Activated CD4-positive, alpha-beta T cell treated with anti-CD3 and anti-CD28 coated beads for 24 hours (primary cell): ENCODE measurements around the gene FHL3.
A peak's percentile ranks its signal among the peaks of the same experiment; 100 is the strongest.

Experiments used
- DNase-seq, 2 donors: peaks; one replicate each; pipeline ENCODE4 v3.0.0-alpha.2; 2020; ENCODE audit warnings: low read depth in 2 of 2

FHL3 gene

GRCh38 chr1:38005195-38006007 lies at the start of gene FHL3:
FHL3 (minus strand) TSS chr1:38005514; CDS start chr1:37999412, 6,102 bp downstream.
- peak in 1 of 2 donors; percentile 37 for DNase-seq

GRCh38 chr1:38053416-38054091 lies 48.2 kb upstream of the FHL3 start:
- no peak for DNase-seq

GRCh38 chr1:38052750-38053415 lies 47.6 kb upstream of the FHL3 start:
- DNase-seq = no peak

GRCh38 chr1:38051079-38051543 lies 45.8 kb upstream of the FHL3 start:
- DNase-seq = no peak

GRCh38 chr1:38050397-38051078 lies 45.2 kb upstream of the FHL3 start:
- no peak for DNase-seq

GRCh38 chr1:38047603-38048141 lies 42.4 kb upstream of the FHL3 start:
- no peak for DNase-seq

GRCh38 chr1:38046884-38047602 lies 41.7 kb upstream of the FHL3 start:
- DNase-seq = peak; percentile 71 to 72

GRCh38 chr1:38046333-38046883 lies 41.1 kb upstream of the FHL3 start, which contains the start of gene POU3F1:
POU3F1 (minus strand) TSS chr1:38046793; CDS start chr1:38046743, 50 bp downstream.
- no peak for DNase-seq

GRCh38 chr1:38045401-38046332 lies 40.4 kb upstream of the FHL3 start:
- DNase-seq = no peak

GRCh38 chr1:38044221-38045215 lies 39.2 kb upstream of the FHL3 start:
- DNase-seq = no peak

GRCh38 chr1:38043036-38043747 lies 37.9 kb upstream of the FHL3 start:
- DNase-seq = no peak

GRCh38 chr1:38041936-38042834 lies 36.9 kb upstream of the FHL3 start:
- no peak for DNase-seq

GRCh38 chr1:38039331-38040088 lies 34.2 kb upstream of the FHL3 start:
- no peak for DNase-seq

GRCh38 chr1:38038861-38039260 lies 33.5 kb upstream of the FHL3 start:
- DNase-seq = no peak

- no peak for DNase-seq
Observed at GRCh38 chr1:38037221-38037939, 32.1 kb upstream of the FHL3 start.
